Liver (tissue), 3 donors: ENCODE data around the gene PARD3B.

ENCODE experiments used
- ATF3 ChIP-seq: IDR thresholded peaks from 2 replicates; pipeline ENCODE4 v1.6.1; 2016; ENCODE audit warnings: antibody characterized with exemption
- FOXA1 ChIP-seq: IDR thresholded peaks from 2 replicates; pipeline ENCODE4 v1.6.1; 2016; ENCODE audit warnings: antibody characterized with exemption
- GABPA ChIP-seq, 2 donors: IDR thresholded peaks in 1 of 2; conservative IDR thresholded peaks in 1 of 2; 2 replicates each; pipeline ENCODE4 v1.6.1; 2016; ENCODE audit warnings: antibody characterized with exemption in 2 of 2, mild to moderate bottlenecking in 1 of 2, moderate library complexity in 1 of 2
- JUND ChIP-seq, 2 donors: IDR thresholded peaks; 2 replicates each; pipeline ENCODE4 v1.6.1; 2016; ENCODE audit warnings: antibody characterized with exemption in 2 of 2
- MAX ChIP-seq: IDR thresholded peaks from 2 replicates; pipeline ENCODE4 v1.6.1; 2016; ENCODE audit warnings: antibody characterized with exemption
- RAD21 ChIP-seq, 2 donors: IDR thresholded peaks; 2 replicates each; pipeline ENCODE4 v1.6.1; 2016; ENCODE audit warnings: antibody characterized with exemption in 2 of 2, mild to moderate bottlenecking in 2 of 2
- REST ChIP-seq: IDR thresholded peaks from 2 replicates; pipeline ENCODE4 v1.6.1; 2016; ENCODE audit warnings: antibody characterized with exemption, mild to moderate bottlenecking
- RXRA ChIP-seq, 2 donors: IDR thresholded peaks; 2 replicates each; pipeline ENCODE4 v1.6.1; 2017 to 2018; ENCODE audit warnings: antibody characterized with exemption in 2 of 2, mild to moderate bottlenecking in 1 of 2
- TAF1 ChIP-seq: conservative IDR thresholded peaks from 2 replicates; pipeline ENCODE4 v1.6.1; 2016; ENCODE audit warnings: antibody characterized with exemption, mild to moderate bottlenecking
- YY1 ChIP-seq: IDR thresholded peaks from 2 replicates; pipeline ENCODE4 v1.6.1; 2016; ENCODE audit warnings: antibody characterized with exemption, mild to moderate bottlenecking
- TF ChIP-seq, protein P1 (sequence below): fragments of 150-350 bp; IDR thresholded peaks from 2 replicates; pipeline ENCODE4 v1.5.1; 2017; ENCODE audit warnings: improper control_type of control experiment, low read depth, low read length; ENCODE audit not compliant: missing input control
- TF ChIP-seq, protein P2 (sequence below): IDR thresholded peaks from 2 replicates; pipeline ENCODE4 v1.6.1; 2016; ENCODE audit warnings: antibody characterized with exemption
- donor health status: healthy.
- donor health status: healthy.

DNA sequence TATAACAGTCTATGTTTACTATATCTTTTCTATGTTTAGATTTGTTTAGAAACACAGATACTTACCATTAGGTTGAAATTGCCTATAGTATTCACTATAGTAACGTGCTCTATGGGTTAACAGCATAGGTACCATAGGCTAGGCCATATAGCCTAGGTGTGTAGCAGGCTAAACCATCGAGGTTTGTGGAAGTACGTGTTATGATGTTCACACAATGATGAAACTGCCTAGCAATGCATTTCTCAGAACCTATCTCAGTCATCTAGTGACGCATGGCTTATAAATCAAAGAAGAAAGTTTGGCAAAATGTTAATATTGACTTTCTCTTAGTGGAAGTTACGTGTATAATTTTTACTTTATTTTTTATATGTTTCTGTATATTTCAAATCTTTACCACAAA lies 670.8 kb downstream of the PARD3B start:
- TF ChIP-seq, protein P1, sequence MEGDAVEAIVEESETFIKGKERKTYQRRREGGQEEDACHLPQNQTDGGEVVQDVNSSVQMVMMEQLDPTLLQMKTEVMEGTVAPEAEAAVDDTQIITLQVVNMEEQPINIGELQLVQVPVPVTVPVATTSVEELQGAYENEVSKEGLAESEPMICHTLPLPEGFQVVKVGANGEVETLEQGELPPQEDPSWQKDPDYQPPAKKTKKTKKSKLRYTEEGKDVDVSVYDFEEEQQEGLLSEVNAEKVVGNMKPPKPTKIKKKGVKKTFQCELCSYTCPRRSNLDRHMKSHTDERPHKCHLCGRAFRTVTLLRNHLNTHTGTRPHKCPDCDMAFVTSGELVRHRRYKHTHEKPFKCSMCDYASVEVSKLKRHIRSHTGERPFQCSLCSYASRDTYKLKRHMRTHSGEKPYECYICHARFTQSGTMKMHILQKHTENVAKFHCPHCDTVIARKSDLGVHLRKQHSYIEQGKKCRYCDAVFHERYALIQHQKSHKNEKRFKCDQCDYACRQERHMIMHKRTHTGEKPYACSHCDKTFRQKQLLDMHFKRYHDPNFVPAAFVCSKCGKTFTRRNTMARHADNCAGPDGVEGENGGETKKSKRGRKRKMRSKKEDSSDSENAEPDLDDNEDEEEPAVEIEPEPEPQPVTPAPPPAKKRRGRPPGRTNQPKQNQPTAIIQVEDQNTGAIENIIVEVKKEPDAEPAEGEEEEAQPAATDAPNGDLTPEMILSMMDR: no peak
- TF ChIP-seq ATF3: no peak
- TF ChIP-seq RAD21 (IDR thresholded peaks at IDR 0.05): no peak
- no peak for TF ChIP-seq FOXA1
- no peak for TF ChIP-seq MAX
- TF ChIP-seq REST: no peak
- no peak for TF ChIP-seq JUND (IDR thresholded peaks at IDR 0.05)
- TF ChIP-seq, protein P2, sequence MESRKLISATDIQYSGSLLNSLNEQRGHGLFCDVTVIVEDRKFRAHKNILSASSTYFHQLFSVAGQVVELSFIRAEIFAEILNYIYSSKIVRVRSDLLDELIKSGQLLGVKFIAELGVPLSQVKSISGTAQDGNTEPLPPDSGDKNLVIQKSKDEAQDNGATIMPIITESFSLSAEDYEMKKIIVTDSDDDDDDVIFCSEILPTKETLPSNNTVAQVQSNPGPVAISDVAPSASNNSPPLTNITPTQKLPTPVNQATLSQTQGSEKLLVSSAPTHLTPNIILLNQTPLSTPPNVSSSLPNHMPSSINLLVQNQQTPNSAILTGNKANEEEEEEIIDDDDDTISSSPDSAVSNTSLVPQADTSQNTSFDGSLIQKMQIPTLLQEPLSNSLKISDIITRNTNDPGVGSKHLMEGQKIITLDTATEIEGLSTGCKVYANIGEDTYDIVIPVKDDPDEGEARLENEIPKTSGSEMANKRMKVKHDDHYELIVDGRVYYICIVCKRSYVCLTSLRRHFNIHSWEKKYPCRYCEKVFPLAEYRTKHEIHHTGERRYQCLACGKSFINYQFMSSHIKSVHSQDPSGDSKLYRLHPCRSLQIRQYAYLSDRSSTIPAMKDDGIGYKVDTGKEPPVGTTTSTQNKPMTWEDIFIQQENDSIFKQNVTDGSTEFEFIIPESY: no peak
- no peak for TF ChIP-seq RXRA (IDR thresholded peaks at IDR 0.05)
- TF ChIP-seq YY1: no peak
- no peak for TF ChIP-seq TAF1
- TF ChIP-seq GABPA (IDR thresholded peaks at IDR 0.05 in 1 of 2, conservative IDR thresholded peaks at IDR 0.05 in 1 of 2): no peak
